Activated CD4-positive, alpha-beta T cell treated with anti-CD3 and anti-CD28 coated beads, Interleukin-2, amount 10 ng/mL, durations not matched to agents 7 days and 5 days (primary cell): ENCODE data around the gene MTRR. TPM values are rescaled to one million over a fixed set of nuclear protein-coding genes. Genes with fewer than 3 reads are reported as not detected.

Source experiments
- total RNA-seq, 2 experiments: library from RNA; stranded (reverse); gene quantifications; one replicate each; pipeline ENCODE4 v1.2.3, GENCODE V29; 2021

MTRR gene
- total RNA-seq, 2 experiments from 2014 or later: 53.5 to 56.5 TPM

Other genes with a start within 250 kb of the MTRR start
- gene CFAP90, start 18.0 kb upstream of the MTRR start, total RNA-seq: not detected
- gene FASTKD3, start 117 bp upstream of the MTRR start, total RNA-seq: 10 to 100 TPM; 11.4 to 14.7 TPM